ENCODE results near the gene MAN1A2.

Gene MAN1A2

DNA sequence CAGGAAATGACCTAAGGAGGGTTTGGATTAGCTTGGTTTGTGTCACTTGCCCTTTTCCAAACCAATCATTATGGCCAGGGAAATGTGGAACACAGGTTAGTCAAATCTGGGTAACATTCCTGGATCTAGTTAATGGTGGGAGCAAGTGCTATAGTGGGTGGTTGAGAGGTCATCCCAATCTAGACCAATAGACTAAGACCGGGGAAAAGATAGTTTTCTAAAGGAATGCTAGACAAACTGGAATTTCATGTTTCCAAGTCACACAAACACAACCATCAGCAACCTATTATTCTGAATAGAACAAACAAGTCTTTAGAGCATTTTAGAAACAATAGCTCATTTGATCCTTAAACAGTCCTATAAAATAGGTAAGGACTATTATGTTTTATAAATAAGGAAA is 4.3 kb upstream of the MAN1A2 start:
- DNase-seq = no peak

DNA sequence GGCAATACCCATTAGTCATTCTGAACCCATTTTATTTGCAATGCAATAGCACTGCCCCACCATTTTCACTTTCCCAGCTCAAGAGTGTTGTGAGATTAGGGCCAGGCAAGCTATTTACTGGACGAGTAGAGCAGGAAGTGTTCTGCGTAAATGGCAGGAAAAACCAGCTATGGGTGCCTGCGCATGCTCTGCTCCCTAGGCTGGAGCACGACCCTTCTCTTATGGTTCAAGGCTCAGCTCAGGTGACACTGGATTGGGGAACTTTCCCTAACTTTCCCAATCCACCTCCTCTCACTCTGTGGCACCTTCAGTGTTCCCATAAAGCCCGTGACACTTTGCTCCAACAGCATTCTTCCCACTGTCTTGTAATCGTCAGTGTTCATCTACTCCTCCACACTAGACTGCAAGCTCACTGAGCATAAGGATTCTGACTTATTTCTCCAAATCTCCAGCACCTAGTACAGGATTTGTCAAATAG is 3.6 kb upstream of the MAN1A2 start:
- DNase-seq = no peak

GRCh38 chr1:117364240-117364639 is 3.0 kb upstream of the MAN1A2 start:
- DNase-seq = no peak

DNA sequence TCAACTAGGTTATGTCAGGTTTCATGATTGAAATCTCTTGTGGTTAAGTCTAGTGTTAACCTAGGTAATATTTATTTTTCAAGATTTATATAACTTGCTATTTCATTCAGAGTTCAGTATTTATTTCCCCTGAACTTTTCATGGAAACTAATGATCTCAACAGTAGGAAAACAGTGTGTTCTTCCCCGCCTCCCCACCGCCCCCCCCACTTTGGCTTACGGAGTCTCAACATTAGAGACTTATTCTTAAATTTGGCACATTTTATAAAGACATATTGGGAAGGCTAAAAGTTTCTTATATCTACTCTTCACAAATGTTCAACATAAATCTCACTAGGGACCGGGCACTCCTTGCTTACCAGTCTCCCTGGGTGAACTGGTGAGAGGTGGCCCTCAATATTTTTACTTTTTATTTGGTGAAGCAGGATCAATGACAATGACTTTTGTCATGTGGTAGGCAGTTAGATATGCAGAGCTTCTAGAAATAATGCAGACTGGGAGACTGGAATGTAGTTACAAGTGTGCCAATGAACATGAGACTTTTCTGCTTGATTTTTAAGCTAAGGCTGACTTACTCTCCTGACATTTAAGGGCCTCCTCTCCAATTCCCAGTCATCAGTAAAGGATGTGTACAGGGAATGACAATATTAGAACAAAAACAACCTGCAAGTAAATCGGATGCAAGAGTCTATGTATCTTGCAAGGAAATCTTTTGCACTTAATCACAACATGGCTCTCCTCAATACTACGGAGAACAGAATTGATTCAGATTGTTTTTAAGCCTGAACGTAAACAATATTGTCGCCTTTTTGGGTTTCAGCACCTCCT is 1.7 kb upstream of the MAN1A2 start:
- no peak for DNase-seq

DNA sequence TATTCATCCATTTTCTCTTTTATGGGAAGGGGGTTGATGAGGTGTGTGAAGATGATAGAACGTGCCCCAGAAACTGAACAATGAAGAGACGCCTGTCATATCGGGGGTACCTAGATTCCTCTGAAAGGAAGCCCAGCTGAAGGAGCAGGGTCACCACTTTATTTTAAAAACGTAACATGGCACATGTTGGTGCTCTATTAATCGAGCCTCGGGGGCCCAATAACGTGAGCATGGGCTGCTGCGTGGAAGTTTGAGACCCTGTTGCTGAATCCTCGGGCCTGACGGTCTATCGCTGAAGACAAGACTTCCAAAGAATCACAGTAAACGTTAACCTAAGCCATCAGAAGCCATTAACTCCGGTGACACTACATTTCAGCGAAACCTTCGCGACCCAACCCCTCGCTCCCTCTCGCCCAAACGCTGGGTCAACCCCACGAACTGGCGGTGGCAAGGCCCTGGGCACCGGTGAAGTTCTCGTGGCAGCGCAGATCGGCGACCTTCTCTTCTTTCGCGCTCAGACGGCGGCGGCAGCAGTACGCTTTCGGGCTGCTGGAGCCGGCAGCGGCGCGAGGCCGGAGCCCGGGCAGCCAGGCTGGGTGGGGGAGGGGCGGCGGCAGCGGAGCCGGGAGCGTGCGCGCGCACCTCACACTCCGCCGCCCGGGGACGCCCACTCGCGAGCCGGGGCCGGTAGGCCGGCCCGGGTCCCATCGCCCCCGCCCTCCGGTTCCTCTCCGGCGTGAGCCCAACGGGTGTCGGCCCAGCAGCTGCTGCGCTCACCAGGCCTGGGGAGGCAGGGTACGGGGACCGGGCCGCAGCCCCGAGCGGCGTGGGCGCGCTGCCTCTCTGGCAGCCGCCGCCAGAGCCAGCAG is 838 bp upstream of the MAN1A2 start:
- peak; percentile 77 for DNase-seq

- DNase-seq = peak; percentile 20
These were observed 1.2 kb downstream of the MAN1A2 start for GRCh38 chr1:117368116-117369108.

GRCh38 chr1:117370071-117370470 is 2.8 kb downstream of the MAN1A2 start:
- DNase-seq = no peak

DNA sequence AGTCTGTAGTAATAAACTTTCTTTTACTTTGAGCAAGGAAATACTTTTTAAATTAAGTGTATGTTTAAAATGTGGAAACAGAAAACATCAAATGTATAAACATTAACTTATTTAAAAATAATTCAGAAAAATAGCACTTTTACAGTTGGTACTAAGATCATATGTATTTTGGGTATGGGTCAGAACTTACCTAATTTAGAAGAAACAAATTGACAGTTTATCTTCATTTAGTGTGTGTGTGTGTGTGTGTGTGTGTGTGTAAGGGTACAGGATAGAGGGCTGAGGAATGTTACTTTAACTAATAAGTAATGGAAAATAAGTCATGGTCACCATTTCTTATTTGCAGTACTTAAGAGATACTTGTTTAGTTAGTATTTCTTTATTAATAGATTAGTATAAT is 3.3 kb downstream of the MAN1A2 start:
- DNase-seq = no peak

- DNase-seq = peak; percentile 12
These were observed 4.3 kb downstream of the MAN1A2 start for GRCh38 chr1:117371441-117372151.

- DNase-seq = no peak
These were observed 5.7 kb downstream of the MAN1A2 start for GRCh38 chr1:117372863-117373412.

- DNase-seq = no peak
These were observed 6.7 kb downstream of the MAN1A2 start for GRCh38 chr1:117373932-117374331.

DNA sequence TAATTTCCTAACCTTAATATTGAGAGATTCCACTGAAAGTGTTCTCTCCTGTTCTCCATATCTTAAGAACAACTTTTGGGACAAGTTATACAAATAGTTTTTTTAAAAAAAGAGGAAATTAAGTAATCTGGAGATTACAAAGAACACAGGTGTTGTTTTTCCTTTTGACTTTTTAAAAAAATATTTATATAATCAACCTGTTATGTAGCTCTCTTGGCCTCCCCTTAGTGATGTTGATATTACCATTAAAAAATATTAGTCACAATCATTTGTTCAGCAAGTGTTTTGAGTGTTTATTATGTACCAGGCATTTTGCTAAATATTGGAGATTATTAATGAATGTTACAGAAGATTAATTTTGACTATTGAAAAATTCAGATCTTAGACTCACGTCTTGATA is 8.1 kb downstream of the MAN1A2 start:
- no peak for DNase-seq

GRCh38 chr1:117387060-117387633 is 19.9 kb downstream of the MAN1A2 start:
- no peak for DNase-seq

DNA sequence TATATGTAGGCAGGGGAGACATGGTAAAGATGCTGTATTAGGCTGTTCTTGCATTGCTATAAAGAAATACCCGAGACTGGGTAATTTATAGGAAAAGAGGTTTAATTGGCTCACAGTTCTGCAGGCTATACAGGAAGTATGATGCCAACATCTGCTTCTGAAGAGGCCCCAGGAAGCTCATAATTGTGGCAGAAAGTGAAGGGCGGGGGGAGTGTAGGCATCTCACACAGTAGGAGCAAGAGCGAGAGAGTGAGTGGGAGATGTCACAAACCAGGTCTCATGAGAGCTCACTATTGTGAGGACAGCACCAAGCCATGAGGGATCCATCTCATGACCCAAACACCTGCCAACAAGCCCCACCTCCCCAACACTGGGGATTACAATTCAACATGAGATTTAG is 21.1 kb downstream of the MAN1A2 start:
- no peak for DNase-seq

DNA sequence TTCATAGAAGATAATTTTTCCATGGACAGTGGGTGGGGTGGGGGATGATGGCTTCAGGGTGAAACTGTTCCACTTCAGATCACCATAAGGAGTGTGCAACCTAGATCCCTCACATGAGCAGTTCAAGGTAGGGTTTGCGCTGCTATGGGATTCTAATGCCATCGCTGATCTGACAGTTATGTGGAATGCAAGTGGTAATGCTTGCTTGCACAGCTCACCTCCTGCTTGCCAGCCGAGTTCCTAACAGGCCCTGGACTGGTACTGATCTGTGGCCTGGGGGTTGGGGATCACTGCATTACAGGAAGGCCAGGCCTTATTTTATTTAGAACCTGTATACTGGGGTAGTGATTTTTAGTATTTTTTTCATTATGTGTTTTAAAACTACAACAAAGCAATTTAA is 22.0 kb downstream of the MAN1A2 start:
- DNase-seq = no peak

DNA sequence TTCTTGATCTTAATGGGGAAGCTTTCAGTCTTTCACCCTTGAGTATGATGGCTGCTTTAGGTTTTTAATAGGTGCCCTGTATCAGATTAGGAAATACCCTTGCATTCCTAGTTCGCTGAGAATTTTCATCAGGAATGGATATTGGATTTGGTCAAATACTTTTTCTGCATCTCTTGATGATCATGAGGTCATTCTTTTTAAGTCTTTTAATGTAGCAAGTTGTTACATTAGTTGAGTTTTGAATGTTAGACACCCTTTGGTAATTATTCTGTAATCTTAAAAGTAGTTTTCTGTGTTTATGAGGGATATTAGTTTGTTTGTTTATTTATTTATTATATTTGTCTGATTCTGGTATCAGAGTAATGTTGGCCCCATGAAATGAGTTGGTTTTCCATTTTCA is 22.5 kb downstream of the MAN1A2 start:
- no peak for DNase-seq

DNA sequence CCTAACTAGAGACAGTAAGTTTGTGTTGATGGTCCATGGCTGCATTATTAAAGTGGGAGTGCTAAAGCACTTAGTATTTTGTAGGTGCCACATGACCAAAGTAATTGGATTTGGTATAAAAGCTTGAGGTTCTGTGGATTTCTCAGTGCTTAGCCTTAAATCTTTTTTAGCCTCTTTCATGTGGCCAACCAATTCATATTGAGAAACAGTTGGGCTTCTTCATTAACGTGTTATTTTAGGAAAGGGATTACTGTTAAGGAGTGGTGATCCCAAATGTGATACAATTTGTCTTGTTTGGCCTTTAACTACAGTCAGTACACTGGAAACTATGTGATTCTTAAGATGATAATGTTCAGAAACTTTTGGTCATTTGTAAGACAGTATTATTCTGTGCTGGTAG is 25.5 kb downstream of the MAN1A2 start:
- no peak for DNase-seq

GRCh38 chr1:117396074-117396473 is 28.8 kb downstream of the MAN1A2 start:
- DNase-seq = no peak

GRCh38 chr1:117396636-117397035 is 29.4 kb downstream of the MAN1A2 start:
- no peak for DNase-seq

GRCh38 chr1:117398957-117399356 is 31.7 kb downstream of the MAN1A2 start:
- no peak for DNase-seq

DNA sequence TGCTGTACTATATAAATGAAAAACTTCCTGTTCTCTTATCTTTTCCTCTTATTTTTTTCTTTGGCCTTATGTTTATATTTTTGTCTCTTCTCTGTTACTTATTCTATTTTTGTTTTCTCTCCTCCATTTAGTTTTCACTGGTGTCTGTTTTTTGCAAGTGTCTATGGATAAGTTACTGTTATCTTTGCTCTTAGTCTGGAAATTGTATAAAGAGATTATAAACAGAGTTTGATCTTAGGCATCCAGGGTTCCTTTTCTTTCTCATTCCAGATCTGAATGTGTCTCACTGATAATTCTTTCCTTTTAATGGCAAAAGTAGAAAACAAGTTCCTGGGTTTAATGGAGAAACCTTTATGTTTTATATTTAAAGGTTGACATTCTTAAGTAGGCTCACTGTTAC is 34.5 kb downstream of the MAN1A2 start:
- DNase-seq = no peak

All from NCI-H345 (cell line).